ENCODE data around the gene RNASE2.
"Not testable (repeated sequence)": the region's sequence is repeated elsewhere in the genome, so short reads cannot be mapped to it uniquely, and the experiment has no call there.

Gene RNASE2

DNA sequence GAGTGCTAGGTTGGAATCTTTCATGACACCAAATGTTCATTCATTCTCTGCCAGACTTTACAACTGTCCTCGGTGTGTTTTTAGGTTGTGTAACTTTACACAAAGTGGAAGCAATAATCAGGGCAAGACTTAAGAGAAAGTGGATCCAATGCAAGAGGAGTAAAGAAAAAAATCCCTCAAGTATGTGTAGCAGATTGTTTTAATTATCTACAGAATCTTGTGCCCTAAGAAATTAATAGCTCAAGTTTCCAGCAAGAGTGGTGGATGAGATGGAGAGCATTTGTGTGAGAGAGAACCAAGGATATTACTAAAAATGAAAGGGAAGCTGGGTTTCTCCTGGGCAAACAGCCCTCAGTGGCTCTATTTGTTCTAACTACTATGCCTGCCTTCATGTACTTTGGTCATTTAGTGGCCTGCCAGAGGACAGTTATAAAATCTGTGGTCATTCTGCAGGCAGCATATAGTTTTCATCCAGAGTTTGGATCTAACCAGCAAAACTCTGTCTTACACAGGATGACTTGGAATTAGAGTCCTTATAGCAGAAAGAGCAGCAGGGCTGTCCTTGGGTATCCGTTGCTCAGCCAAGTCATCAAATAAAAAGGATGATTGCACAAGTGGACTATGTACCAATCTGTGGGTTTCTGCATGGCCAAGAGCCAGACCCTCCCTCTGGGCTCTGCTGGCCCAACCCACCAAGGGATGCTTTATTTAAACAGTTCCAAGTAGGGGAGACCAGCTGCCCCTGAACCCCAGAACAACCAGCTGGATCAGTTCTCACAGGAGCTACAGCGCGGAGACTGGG lies at the start of gene RNASE2:
RNASE2 (plus strand) TSS at position 752 of the 802 bp plus-strand sequence. CDS start 285 bp downstream, outside the sequence.
- not testable (repeated sequence) for DNase-seq

DNA sequence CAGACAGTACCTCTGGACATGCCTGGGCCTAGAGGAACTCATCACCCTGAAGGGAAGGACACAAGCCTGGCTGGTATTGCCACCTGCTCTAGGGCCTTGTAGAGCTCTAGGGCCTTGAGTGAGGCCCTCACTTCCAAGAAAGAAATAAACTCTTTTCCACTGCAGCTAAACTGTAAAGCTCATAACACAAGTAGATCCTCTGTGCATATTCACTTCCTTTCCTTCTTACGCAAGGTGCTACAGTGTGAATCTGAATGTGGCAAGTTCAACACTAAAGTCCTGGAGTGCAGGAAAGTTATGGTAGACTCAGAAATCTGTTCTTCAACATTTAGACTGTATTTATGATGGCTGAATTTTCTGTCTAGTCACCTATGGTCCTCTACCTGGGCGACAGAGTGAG lies 49.6 kb upstream of the RNASE2 start:
- DNase-seq, result no peak

DNA sequence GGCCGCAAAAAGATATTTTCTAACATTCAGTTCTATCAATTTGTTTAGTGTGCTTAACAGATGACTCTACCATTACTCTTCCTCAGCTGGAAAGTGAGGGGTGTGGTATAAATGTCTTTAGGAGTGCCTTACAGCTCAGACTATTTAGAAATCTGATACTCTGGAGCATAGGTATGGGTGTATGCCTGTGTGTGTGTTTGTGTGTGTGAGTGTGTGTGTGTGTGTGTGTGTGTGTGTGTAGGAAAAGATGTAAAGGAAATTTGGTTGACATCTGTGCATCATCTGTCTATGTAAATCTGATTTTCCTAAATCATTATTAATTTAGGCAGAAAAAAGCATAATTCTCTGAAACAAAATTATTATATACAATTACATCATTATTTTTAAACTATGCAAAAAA lies 48.1 kb upstream of the RNASE2 start:
- no peak for DNase-seq

DNA sequence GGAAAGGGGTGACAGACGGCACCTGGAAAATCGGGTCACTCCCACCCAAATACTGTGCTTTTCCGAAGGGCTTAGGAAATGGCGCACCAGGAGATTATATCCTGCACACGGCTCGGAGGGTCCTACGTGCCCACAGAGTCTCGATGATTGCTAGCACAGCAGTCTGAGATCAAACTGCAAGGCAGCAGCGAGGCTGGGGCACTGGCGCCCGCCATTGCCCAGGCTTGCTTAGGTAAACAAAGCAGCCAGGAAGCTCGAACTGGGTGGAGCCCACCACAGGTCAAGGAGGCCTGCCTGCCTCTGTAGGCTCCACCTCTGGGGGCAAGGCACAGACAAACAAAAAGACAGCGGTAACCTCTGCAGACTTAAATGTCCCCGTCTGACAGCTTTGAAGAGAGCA lies 44.5 kb upstream of the RNASE2 start:
- not testable (repeated sequence) for DNase-seq

DNA sequence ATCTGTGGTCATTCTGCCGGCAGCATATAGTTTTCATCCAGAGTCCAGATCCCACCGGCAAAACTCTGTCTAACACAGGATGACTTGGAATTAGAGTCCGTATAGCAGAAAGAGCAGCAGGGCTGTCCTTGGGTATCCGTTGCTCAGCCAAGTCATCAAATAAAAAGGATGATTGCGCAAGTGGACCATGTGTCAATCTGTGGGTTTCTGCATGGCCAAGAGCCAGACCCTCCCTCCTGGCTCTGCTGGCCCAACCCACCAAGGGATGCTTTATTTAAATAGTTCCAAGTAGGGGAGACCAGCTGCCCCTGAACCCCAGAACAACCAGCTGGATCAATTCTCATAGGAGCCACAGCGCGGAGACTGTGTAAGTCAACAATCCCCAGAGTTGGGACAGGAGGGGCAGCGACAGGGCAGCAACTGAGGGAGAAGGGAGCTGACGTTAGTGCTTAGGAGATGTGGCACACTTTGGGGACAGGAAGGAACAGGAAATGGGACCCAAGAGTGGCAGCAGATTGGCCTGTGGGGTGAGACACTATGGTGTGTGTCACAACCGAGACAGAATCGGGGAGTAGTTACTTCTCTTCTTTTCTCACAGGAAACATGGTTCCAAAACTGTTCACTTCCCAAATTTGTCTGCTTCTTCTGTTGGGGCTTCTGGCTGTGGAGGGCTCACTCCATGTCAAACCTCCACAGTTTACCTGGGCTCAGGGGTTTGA lies 36.1 kb upstream of the RNASE2 start:
- DNase-seq, result not testable (repeated sequence)

DNA sequence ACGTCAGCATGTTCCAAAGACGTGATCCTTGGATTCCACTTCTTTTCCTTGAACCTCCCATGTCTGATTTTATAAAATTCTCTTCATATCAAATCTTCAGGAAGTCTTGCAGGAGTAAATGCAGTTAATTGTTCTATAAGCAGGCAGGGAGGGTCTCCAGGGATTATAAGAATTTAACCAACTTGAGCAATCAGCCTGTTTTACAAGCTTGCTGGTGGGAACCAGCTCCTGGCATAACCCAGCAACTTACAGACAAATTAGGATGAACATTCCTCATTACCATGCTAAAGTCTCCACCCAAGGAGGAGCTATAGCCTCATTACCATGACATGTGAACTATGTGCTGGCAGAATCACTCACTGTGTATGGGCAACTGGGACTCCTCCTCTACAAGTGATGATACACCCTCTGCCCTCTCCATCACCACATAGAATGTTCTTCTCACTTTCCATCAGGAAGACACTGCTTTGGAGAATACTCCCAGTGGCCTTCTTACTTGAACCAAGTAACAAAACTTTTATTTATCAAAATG lies 31.5 kb upstream of the RNASE2 start:
- DNase-seq, result not testable (repeated sequence)

DNA sequence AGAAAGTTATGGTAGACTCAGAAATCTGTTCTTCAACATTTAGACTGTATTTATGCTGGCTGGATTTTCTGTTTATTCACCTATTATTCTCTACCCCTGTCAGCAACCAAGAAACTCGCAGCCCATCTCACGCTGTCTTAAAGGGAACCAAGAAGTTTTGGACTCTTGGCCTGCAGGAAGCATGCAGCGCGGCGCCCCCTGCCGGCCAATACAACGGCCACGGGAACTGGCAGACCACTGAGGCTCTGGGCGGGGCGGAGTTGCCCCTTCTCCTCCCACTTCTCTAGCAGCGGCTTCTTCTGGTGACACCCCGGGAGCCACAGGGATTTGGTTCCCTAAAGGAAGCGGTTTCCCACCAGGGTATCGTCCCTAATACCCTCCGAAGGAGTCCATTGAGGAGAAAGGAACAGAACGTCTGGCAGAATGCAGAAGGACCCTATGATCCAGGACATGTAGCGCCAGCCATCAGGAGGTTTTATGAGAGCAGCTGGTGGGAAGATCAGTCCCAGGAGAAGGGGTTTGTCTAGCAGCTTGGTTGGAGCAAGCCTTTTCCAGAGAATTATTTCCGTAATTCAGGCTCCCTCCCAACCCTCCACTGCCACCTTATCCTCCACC lies 21.0 kb upstream of the RNASE2 start:
- peak; percentile 77 for DNase-seq

DNA sequence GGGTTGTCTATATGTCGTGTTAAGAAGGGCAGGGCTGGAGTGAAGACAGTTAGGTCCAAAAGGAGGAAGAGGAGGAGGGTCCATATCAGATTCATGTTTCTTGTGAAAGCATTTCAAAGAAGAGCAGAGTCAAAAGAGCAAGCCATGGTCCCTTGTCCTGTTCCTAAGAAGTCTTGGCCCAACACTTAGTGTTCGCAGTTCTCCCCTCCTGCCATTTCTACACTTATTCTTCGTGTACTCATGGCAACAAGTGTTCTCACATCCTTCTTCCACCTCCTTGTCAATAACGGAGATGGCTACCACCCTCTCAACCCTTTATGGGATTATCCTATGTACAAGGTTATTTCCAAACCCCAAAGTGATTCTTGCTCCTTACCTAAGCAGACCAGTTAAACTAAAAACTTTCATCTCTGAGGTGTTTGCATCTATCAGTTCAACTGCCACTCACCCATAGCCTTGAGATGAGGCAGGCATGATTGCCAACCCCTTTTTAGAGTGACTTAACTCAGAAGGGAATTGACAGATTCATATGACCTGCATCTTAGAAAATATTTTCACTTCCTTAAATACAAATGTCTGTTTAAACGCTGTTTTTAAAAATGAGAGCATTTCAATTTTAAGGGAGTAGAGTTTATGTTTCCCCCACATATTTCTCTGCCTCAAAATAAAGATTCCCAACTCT lies 19.8 kb upstream of the RNASE2 start:
- no peak for DNase-seq

DNA sequence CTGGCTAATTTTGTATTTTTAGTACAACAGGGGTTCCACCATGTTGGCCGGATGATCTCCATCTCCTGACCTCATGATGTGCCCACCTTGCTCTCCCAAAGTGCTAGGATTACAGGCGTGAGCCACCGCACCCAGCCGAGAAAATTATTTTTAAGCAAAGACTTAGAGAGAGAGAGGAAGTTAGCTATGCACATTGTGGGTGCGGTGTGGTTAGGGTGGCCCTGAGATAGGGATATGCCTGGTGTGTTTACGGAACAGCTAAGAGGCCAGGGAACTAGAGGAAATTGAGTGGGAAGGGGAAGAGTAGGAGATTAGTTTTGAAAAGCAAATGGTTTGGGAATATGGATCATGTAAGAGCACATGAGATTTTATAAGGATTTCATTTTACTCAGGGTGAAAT lies 10.1 kb upstream of the RNASE2 start:
- DNase-seq, result not testable (repeated sequence)

DNA sequence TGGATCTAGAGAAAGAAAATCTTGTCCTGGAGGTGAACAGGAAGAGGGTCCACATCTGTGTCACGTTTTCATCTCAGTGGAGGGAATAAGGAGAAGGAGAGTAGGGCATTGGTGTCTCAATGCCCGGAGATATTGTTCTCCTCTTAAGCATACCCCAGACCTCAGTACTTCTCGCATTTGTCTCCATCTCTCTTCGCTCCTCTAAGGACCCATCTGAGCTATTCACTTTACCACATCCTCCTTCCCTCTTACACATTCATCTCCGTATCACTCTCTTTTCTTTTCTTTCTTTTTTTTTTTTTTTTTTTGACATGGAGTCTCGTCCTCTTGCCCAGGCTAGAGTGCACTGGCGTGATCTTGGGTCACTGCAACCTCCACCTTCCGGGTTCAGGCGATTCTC lies 8.6 kb upstream of the RNASE2 start:
- not testable (repeated sequence) for DNase-seq

DNA sequence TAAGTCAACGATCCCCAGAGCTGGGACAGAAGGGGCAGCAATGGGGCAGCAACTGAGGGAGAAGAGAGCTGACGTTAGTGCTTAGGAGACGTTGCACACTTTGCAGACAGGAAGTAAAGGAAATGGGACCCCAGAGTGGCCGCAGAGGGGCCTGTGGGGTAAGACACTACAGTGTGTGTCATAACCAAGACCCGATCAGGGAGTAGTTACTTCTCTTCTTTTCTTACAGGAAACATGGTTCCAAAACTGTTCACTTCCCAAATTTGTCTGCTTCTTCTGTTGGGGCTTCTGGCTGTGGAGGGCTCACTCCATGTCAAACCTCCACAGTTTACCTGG lies 219 bp downstream of the RNASE2 start:
- DNase-seq, result not testable (repeated sequence)

DNA sequence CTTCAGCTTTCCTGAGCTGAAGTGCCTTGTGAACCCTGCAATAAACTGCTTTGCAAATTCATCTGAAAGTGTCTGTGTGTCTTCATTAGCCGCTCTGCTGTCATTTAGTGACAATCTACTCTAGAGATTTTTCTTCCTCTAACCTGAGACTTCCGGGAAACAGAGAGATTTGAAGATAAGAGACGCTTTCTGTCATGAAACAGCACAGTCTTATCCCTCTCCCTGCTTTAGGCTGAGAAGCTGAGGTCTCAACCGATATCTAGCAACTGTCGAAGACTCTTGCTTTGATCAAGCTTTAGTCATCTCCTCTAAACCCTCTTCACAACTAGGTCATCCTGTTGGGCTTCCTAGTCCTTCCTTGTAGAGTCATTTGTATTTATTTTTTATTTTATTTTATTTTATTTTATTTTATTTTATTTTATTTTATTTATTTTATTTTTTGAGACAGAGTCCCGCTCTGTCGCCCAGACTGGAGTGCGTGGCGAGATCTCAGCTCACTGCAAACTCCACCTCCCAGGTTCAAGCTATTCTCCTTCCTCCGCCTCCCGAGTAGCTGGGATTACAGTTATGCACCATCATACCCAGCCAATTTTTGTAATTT lies 1.2 kb downstream of the RNASE2 start:
- DNase-seq, result no peak

DNA sequence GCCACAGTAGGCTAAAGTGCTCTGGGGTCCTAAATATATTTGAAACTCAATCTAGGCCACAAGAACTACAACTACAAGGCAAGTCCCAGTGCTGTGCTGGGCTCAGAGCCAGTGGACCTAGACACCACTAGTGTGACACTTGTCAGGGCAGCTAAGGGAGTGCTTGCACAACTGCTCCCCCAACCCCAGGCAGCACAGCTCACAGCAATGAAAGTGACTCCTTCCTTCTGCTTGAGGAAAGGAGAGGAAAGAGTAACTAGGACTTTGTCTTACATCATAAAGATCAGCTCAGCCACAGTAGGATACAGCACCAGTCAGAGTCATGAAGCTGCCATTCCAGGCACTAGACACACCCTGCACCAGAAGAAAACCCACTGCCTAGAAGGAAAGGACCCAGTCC lies 3.7 kb downstream of the RNASE2 start:
- DNase-seq, result not testable (repeated sequence)

DNA sequence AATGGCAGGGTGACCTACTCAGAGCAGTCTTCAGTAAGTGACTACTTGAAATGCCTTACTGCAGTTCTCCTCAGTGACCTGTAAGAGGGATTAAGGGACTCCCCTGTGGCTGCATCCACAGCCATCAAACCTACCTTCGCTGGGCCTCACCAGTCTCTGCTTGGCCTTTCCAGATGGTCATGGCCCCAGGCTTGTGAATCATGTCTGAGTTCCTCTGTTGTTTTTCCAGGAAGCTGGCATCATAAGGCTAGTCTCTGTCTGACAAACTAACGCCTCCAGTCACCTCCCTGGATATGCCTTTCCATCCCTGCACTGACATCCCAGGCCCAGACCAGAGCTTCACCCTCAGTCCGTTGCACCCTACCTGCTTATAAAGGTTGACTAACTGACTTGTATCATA lies 14.0 kb downstream of the RNASE2 start:
- DNase-seq, result no peak

DNA sequence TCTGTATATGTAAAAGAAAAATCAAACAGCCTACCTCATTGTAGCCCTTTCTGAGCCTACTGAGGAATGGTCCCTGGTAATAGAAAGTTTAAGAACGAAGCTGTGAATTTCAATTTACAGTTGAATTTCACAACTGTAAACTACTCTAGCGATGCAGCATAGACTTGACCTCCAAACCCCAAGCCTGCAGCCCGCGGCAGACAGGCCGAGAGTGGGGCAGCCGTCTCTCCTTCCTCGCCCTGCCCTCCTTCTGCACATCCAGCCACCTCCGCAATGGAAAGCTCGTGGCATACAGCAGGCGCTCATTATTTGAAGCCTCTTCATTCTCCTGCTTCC lies 15.3 kb downstream of the RNASE2 start:
- DNase-seq, result no peak

DNA sequence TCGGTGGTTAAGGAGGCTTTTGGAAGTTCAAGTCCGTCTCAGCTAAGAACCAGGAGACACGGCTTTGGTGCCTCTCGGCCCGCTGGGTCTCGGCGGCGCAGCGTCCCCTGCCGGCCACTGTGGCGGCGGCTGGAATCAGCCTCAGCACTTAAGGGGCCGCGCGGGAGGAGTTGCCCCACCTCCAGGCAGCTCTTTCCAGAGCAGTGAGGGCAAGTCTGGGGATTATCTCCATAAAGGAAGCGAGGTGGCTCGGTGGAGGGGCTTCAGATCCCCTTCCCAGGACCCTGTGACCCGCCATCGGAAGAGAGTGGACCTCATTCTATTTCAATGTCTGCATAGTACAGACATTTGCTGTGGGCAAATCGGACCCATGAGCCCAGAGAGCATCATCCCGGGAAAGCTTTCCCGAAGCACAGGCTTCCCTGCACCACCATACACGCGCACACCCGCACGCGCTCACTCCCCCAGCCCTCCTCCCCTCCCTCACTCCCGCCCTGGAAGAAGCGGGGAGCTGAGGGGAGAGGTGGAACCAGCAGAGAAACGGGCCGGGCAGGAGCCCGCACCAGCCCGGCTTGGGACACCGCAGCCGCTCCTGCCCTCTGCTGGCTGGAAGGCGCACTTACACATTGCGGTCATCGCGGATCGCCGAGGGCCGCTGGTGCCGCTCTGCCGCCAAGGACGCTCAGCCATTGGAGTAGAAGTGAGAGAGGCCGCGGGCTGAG lies 15.9 kb downstream of the RNASE2 start:
- DNase-seq, result peak; percentile 88

DNA sequence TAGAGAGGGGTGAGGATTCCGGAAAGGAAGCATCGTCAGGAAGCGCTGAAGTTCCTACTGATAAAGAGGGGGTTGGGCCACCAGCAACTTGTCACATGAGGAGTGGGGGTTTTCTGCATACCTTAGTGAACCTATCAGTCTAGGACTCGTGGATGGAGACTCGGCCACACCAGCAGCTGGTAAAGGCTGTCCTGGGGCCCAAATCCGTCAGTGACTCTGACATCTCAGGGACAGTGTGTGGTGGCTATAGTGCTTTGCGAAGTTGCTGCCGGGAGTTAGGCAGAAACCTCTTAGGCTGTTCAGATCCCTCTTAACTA lies 16.4 kb downstream of the RNASE2 start:
- DNase-seq, result no peak

DNA sequence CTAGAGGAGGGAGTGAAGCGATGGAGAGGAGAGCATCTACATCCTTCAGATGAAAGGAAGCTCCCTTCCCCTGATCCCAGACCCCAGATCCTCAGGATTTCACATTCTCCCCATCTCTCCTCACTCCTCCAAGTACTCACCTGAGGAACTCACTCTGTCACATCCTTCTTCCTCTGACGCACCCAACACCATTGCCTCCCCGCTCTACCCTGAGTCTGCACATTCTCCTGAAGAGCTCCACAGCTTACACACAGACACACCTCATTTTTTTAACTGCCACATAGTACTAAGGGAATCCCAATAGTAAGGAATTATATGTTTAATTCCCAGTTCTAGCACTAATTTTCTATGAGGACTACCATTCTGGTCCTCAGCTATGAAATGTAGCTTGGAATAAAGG lies 18.2 kb downstream of the RNASE2 start:
- no peak for DNase-seq

DNA sequence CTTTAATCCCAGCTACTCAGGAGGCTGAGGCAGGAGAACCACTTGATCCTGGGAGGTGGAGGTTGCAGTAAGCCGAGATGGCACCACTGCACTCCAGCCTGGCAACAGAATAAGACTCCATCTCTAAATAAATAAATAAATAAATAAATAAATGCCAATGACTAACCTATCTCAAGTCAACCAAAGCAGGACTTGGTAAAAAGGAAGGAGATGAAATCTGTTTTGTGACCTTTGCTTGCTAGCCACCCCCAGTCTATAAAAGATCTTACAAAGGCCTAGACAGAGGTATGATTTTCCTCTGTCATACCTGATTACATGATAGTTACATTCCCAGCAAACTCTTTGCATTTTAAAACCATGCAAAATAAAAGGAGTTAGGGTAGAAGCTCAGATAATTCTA lies 21.0 kb downstream of the RNASE2 start:
- no peak for DNase-seq

DNA sequence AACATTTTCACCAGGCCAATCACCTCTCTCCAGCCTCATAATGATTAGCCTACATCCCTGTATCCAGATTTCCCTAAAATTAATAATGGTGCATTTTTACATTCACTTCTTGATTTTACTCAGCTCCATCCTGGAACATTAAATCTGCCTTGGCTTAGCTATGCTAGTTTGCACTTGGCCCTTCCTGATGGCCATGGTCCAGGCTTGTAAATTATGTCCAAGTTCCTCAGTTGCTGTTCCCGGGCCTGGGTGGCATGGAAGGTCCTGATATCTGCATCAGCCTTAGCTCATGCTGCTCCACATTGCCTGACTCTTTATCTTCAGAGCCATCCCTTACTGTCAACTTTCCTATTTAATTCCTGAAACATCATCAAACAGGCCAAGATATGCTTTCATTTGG lies 23.4 kb downstream of the RNASE2 start:
- no peak for DNase-seq

DNA sequence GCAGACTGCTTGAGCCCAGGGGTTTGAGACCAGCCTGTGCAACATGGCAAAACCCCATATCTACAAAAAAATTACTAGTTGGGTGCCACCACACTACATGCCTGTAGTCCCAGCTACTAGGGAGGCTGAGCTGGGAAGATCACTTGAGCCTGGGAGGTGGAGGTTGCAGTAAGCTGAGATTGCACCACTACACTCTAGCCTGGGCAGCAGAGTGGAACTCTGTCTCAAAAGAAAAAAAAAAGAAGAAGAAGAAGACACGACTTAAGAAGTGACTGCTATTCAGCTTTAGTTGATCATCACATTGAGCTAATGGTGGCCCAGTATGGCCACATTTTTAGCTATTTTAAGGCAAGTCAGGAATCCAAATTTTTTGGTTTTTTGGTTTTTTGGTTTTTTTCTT lies 25.6 kb downstream of the RNASE2 start:
- DNase-seq, result no peak

DNA sequence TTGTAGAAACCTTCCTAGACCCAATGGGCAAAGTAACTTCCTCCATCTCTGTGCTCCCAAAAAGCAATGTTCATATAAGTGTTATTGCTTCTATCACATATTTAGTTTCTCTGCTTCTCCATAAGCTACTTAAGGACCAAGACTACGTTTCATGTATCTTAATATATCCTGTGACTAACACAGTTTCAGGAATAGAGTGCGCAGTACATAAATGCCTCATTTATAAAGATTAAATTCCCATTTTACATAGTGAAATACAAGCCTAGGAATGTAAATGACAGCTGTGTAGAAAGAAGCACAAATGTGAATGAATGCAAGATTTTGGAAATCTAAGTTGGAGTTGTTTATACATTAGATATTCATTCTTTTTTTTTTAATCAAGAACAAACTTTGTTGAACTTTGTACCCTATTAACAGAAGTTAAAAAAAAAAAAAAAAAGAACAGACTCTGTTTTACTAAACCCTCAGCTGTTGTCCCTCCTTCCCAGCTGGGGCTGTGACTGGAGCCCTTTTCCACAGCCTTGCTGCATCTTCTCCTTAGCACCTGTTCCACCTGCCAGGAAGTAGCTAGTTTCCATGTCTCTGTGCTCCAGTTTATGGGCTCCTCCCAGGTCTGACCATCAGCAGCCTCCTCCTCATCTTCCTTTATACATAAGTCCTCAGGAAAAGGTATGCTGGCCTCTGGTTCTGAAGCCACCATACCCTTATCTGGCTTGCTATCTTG lies 27.5 kb downstream of the RNASE2 start:
- DNase-seq, result no peak

Measured in stimulated activated CD8-positive, alpha-beta memory T cell treated with anti-CD3 and anti-CD28 coated beads, Interleukin-4, amount 100 ng/mL, for 48 hours (primary cell).